GM12891 (cell line): Measurements from ENCODE around the gene CFAP97D1.

Experiments used
- POLR2A ChIP-seq: IDR thresholded peaks from 2 replicates; pipeline ENCODE4 v1.6.1; 2011; ENCODE audit warnings: low read depth, low read length, control low read depth
- POLR2AphosphoS5 ChIP-seq: IDR thresholded peaks from 2 replicates; pipeline ENCODE4 v1.6.1; 2011; ENCODE audit warnings: low read depth, low read length, control low read depth

GRCh38 chr17:43827596-43827995 lies 47.4 kb downstream of the CFAP97D1 start:
- no peak for TF ChIP-seq POLR2AphosphoS5
- no peak for TF ChIP-seq POLR2A
